ENCODE results near the gene VPREB3.

The VPREB3 gene

GRCh38 chr22:23763954-23764353 lies 9.7 kb upstream of the VPREB3 start:
- DNase-seq: no peak

GRCh38 chr22:23763579-23763945 lies 9.3 kb upstream of the VPREB3 start:
- DNase-seq: no peak

- DNase-seq: no peak
Measured at GRCh38 chr22:23762842-23763578, 8.8 kb upstream of the VPREB3 start, which contains the start of gene C22orf15. Gene C22orf15 (plus strand): TSS chr22:23762990. CDS start chr22:23763307, 317 bp downstream.

GRCh38 chr22:23760056-23760455 lies 5.8 kb upstream of the VPREB3 start:
- DNase-seq: no peak

GRCh38 chr22:23759566-23759965 lies 5.3 kb upstream of the VPREB3 start:
- DNase-seq: no peak

GRCh38 chr22:23756891-23757290 lies 2.7 kb upstream of the VPREB3 start:
- no peak for DNase-seq

GRCh38 chr22:23755711-23756110 lies 1.5 kb upstream of the VPREB3 start:
- DNase-seq: no peak

DNA sequence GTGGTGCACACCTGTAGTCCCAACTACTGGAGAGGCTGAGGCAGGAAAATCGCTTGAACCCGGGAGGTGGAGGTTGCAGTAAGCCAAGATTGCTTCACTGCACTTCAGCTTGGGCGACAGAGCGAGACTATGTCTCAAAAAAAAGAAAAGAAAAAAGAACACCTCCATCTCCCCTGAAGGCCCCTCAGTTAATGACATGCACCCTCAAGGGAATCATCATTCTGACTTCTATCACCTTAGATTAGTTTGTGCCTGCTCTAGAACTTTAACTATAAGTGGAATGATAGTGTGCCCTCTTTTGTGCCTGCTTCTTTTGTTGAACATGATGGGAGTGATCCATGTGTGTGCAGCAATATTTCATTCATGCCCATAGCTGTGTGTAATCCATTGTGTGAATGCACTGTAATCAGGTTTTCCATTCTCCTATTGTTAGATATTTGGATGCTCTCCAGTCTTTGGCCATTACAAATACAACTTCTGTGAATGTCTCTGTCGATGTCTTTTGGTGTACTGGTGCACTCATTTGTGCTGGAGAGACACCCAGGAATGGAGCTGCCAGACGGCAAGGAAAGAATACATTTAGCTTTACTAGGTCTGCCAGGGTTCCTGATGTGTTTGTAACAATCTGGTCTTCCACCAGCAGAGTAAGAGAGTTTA lies 883 bp upstream of the VPREB3 start:
- no peak for DNase-seq

- no peak for DNase-seq
Measured at GRCh38 chr22:23753385-23753784, 840 bp downstream of the VPREB3 start.

- DNase-seq: no peak
Measured at GRCh38 chr22:23752750-23753149, 1.5 kb downstream of the VPREB3 start.

DNA sequence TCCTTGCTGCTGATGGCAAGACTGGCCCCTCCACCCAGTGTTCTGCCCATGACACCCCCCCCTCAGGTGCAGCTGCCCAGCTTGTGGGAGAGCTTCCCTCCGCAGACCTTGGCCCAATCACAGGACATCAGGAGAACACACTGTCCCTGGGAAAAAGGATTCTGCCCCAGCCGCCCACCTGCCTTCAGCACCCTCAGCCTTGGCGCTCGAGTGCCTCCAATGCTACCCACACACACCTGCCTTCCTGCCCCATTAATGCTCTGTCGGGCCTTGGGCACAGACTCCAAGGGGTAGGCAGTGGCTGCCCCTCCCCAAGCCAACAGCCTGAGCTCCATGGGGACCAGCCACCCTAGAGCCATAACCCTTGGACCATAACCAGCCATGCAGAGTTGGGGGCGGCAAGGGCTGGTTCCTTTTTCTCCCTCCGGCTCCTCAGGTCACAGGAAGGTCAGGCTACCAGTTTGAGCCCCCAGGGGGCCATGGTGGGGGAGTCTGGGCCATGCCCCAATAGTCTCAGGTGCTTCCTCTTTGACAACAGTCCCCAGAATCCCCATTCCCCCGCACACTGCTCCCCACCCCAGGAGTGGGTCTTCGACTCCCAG lies 2.0 kb downstream of the VPREB3 start:
- no peak for DNase-seq

- no peak for DNase-seq
Measured at GRCh38 chr22:23751441-23751996, 2.7 kb downstream of the VPREB3 start.

GRCh38 chr22:23750714-23751440 lies 3.3 kb downstream of the VPREB3 start, which contains the start of gene ZNF70:
Gene ZNF70 (minus strand): TSS chr22:23751112. CDS start chr22:23745140, 5,972 bp downstream.
- DNase-seq: peak; percentile 81

GRCh38 chr22:23750367-23750713 lies 3.9 kb downstream of the VPREB3 start:
- DNase-seq: no peak

GRCh38 chr22:23749841-23750301 lies 4.4 kb downstream of the VPREB3 start:
- no peak for DNase-seq

GRCh38 chr22:23745791-23746190 lies 8.4 kb downstream of the VPREB3 start:
- DNase-seq: peak; percentile 9

- DNase-seq: no peak
Measured at GRCh38 chr22:23744485-23744884, 9.7 kb downstream of the VPREB3 start.

DNA sequence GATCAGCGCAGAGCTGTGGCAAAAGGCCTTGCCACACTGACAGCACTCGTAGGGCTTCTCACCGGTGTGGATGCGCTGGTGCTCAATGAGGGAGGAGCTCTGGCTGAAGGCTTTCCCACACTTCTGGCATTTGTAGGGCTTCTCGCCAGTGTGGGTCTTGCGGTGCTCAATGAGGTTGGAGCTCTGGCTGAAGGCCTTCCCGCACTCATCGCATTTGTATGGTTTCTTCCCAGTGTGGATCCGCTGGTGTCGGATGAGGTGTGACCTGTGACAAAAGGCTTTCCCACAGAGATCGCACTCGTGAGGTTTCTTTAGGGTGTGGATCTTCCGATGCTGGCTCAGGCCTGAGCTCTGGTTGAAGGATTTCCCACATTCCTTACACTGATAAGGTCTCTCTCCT lies 10.2 kb downstream of the VPREB3 start:
- DNase-seq: no peak

- no peak for DNase-seq
Measured at GRCh38 chr22:23743303-23743705, 10.9 kb downstream of the VPREB3 start.

- no peak for DNase-seq
Measured at GRCh38 chr22:23742505-23743264, 11.5 kb downstream of the VPREB3 start.

- no peak for DNase-seq
Measured at GRCh38 chr22:23737696-23738095, 16.5 kb downstream of the VPREB3 start.

DNA sequence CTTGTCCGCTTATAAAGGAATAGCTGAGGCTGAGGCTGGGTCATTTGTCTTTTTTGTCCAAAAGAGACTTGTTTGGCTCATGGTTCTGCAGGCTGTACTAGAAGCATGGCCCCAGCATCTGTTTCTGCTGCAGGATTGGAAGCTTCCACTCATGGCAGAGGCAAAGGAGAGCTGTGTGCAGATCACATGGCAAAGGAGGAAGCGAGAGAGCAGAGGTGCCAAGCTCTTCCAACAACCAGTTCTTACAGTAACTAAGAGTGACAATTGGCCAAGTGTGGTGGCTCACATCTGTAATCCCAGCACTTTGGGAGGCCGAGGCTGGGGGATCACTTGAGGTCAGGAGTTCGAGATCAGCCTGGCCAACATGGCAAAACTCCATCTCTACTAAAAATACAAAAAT lies 26.1 kb downstream of the VPREB3 start:
- DNase-seq: peak; percentile 47
